Fibroblast of gingiva (primary cell): ENCODE measurements around the gene GGT7.
"Not testable (repeated sequence)": the region's sequence is repeated elsewhere in the genome, so short reads cannot be mapped to it uniquely, and the experiment has no call there.

Source experiments
- DNase-seq: peaks from one replicate; pipeline ENCODE4 v3.0.0-alpha.2; 2011; ENCODE audit warnings: low read depth

GGT7 gene

GRCh38 chr20:34872622-34873224 is at the start of gene GGT7:
Gene GGT7, minus strand, starts transcription at chr20:34872856. Its CDS starts 41 bp downstream, at chr20:34872815.
- peak; percentile 64 for DNase-seq

DNA sequence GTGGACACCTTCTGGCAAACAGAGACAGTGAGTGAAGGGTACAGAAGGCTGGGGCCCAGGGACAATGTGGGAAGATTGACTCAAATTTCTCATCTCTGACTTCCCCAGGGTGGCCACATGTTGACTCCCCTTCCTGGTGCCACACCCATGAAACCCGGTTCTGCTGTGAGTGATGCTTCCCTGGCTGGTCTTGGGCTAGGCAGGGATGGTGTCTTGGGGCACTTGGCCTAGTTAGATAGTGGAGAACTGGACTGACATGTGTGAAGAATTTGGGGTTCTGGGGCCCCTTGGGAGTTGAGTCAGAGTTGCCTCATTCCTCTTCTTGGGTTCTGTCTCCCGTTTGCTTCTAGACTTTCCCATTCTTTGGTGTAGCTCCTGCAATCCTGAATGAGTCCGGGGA is 48.8 kb upstream of the GGT7 start:
- DNase-seq, result peak; percentile 42

DNA sequence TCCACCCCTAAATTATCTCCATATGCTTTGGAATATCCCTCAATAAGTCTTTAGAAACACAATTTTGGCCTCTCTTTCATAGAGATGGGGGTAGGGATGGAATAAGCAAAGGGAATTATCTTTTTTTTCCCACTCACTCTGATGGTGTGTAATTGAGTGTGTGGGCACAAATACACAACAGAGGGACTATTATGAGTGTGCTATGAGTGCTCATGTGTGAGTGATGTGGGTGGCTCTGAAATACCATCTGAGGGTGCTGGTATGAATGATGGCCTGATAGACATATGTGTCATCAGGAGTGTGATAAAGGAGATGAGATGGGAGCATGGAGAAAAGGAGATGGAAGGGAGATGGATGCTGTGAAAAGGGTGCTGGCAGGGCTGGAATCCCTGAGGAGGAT is 47.4 kb upstream of the GGT7 start:
- DNase-seq, result no peak

DNA sequence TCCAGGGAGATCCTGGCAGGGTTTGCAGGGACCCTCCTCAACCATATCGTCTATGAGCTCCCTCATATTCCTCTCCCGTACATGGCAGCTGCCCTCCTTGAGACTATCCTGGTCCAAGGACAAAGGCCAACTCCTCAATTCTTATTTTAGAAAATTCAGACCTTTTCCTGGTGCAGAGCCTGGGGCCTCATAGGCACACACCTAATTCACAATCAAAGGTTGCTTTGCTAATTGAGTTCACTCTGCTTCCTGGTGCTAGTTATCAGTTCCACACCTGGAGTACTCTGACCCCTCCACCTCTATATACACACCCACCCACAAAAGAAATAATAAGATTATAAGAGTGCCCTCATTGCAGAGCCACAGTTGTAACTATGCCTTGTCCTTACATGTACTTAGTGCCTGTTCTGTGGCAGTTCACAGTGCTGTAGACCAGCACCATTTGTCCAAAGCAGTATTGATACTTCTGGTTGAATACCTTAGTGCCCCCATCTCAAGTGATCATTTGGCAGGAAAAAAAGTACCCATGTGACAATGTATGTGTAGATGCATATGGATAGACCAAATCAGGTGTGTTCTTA is 44.2 kb upstream of the GGT7 start:
- DNase-seq, result no peak

GRCh38 chr20:34915749-34916455 is 43.2 kb upstream of the GGT7 start:
- DNase-seq, result no peak

DNA sequence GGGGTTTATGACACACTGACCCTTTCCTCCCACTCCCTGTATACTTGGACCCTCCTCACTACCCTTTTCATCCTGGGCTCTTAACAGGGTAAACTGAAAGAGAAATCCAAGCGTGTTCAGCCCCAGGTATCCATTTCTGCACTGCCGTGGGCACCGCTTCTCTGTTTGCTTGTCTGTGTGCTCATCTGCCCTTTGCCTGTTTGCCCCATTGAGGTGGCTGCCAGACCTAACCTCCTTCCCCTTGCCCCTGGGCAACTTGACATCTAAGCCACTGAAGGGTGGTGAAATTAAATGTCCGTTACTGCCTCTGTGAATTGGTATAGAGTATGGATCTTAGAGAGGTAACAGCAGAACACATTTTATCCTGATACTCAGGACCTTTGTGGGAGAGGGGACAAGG is 42.5 kb upstream of the GGT7 start:
- no peak for DNase-seq

GRCh38 chr20:34907616-34908469 is 35.2 kb upstream of the GGT7 start:
- DNase-seq, result peak; percentile 76

GRCh38 chr20:34904202-34904621 is 31.6 kb upstream of the GGT7 start:
- peak; percentile 12 for DNase-seq

GRCh38 chr20:34898731-34899130 is 26.1 kb upstream of the GGT7 start:
- not testable (repeated sequence) for DNase-seq

GRCh38 chr20:34898129-34898528 is 25.5 kb upstream of the GGT7 start:
- DNase-seq, result not testable (repeated sequence)

GRCh38 chr20:34896086-34896621 is 23.5 kb upstream of the GGT7 start:
- DNase-seq, result no peak

DNA sequence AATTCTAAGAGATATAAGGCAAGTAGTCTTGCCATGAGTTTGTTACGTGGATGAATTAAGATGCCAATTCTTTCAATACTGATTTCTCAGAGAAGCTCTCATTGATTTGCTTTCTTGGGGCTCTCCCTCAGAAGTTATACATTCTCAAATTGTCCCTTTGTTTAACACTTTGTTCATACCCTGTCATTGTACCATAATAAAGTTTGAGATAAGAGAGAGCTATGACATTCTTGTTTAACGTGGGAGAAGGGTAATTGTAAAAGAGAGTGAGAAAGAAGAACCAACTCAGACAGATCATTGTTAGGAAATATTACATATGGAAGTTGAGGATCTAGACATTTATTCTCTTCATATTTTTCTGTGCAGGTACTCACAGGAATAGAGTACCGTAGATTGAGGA is 22.8 kb upstream of the GGT7 start:
- no peak for DNase-seq

GRCh38 chr20:34894723-34895122 is 22.1 kb upstream of the GGT7 start:
- no peak for DNase-seq

GRCh38 chr20:34892671-34893070 is 20.0 kb upstream of the GGT7 start:
- DNase-seq, result no peak

DNA sequence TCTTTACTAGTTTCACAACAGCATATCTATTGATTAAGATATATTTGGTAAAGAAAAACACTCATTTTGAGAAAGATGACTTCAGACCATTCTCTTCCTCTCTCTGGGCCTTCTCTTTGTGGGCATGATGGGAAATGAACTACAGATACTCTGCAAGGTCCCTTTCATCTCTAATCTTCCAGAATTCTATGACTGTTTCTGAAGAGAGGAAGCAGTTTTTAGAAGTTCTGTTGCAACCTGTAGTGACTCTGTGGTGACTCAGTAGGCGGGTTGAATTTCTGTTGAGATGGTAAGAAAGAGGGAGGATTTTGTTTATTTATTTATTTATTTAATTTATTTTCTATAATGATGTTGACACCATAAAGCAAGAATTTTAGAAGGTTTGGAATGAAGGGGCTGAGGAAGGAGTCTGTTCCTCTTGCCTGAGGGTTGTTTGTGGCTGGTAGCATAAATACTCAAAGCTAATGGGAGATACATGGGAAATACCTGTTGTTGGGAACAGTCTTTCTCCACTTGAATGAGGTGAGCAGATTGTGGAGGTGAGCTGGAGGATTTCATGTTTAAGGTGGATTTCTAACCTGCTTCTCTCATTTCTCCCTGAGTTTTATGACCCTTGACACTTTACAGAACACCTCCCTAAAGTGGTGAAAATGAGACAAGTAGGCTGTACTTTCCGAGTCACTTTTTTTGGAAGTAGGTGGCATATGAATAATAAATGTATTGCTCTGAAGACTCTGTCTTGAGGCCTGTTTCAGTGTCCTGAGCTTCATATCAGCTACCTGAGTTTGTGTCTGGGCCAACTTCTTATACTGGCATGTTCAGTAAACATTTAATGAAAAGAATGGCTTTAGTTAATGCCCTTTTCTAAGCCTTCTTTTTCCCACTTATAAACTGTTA is 18.8 kb upstream of the GGT7 start:
- DNase-seq, result peak; percentile 70

- DNase-seq, result no peak
Observed at GRCh38 chr20:34888468-34888867, 15.8 kb upstream of the GGT7 start.

DNA sequence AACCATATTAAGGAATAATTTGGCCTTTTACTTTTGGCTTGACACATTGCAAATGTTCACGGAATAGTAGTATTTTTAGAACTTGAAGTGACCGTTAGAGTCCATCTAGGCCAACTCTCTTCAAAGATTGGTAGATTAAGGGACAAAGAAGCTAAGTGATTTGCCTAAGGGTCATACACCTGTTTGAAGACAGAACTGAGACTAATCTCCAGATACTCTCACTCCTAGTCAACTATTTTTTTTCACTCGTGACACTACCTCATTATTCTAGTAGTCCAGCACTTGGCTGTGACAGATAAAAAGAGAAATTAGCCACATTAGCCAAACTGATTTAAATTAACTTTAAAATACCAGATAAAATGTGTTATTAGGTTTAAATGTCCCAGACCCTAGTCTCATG is 14.4 kb upstream of the GGT7 start:
- no peak for DNase-seq

DNA sequence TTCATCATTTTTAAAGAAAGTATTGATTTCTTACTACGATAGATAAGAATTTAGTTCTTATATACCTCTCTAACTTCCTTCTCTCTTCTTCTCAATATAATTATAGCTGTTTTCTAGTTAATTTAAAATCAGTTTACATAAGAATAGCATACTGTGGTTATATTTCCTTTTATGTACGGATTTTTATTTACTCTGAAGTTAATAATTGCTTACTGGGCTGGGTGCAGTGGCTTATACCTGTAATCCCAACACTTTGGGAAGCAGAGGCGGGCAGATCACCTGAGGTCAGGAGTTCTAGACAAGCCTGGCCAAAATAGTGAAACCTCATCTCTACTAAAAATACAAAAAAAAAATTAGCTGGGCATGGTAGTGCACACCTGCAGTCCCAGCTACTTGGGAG is 13.5 kb upstream of the GGT7 start:
- no peak for DNase-seq

DNA sequence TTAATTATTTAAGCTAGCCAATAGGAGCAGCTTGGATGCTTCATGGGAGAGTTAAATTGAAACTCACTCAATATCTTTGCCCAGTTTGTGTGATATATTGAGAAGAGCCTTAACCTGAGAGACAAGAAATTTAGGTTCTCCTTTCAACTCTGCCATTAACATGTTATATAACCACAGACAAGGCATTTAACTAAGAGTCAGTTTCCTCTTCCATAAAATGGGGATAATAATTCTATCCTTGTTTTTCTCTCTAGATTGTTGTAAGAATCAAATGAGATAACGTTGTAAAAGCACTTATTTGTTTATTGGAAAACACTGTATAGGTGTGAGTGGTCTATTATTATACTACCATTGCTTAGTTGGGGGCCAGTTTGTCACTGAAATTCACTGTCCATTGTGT is 11.6 kb upstream of the GGT7 start:
- DNase-seq, result no peak

- DNase-seq, result no peak
Observed at GRCh38 chr20:34883809-34884208, 11.2 kb upstream of the GGT7 start.

- DNase-seq, result no peak
Observed at GRCh38 chr20:34883087-34883688, 10.5 kb upstream of the GGT7 start.
